ENCODE data around the gene AK5.

- TF ChIP-seq CTCF (IDR thresholded peaks at IDR 0.05) (no peak), POLR2A (IDR thresholded peaks at IDR 0.05) (no peak)
Observed at GRCh38 chr1:77424236-77424635, 142.4 kb downstream of the AK5 start.
